Measurements from ENCODE around the gene CNNM1. TPM values are rescaled to one million over a fixed set of nuclear protein-coding genes. Genes with fewer than 3 reads are reported as not detected.
A peak's percentile ranks its signal among the peaks of the same experiment; 100 is the strongest.

CNNM1 gene
- total RNA-seq, 1 experiment from 2014 or later = 3.0 TPM

DNA sequence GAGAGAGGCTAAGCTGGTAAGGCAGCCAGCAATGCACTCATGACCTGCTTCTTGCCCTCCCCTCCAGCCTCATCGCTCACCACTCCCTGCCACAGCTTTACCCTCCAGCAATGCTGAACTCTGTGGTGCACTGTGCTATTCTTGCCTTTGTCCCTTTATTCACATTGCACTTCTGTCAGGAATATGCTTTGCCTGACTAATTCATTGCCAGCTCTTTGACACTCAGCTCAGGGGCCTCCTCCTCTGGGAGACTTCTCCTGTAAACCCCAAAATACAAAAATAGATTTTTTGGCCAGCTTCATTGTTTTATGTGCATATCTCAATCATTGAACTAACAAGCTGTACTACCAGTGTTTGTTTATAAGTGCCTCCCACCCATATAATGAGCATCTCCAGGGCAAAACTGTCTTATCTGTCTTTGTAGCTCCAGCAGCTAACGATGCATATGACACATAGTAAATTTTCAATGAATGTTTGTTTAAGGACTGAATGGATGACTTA is 8.2 kb downstream of the CNNM1 start:
- DNase-seq (ENCODE audit: low read depth) = peak; percentile 27

DNA sequence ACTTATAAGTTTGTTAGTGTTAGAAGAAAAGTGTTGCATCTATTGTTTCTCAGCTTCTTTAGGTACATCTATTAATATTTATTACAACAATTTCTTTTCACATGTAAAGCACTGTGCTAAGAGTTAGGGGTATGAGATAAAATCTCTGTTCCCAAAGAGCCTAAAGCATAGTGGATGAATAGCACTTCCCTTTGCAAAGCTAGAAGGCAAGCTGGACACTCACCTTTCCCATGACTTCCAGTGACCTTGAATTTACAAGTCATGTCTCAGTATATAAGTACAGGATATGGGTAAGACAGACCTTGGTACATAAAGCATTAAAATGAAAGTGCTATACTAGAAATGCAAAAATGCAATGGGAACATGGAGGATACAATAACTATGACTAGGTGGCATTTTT is 8.7 kb downstream of the CNNM1 start:
- DNase-seq (ENCODE audit: low read depth) = no peak

DNA sequence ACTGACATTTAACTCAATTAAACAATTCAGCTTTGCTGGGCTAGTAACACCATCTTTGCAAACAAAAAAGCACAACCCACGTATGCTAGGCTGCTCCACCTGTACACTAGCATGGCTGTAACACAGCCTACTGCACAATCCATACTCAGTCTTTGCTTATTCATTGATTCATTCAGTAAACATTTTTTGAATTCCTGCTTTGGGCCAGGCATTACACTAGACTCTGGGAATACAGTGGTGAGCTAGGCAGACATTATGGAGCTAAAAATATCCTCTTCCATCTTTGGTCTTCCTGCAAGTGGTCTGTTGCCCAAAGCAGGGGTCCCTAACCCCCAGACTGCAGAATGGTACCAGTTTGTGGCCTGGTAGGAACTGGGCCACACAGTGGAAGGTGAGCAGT is 9.9 kb downstream of the CNNM1 start:
- no peak for DNase-seq (ENCODE audit: low read depth)

- no peak for DNase-seq (ENCODE audit: low read depth)
Measured at GRCh38 chr10:99339563-99340047, 10.4 kb downstream of the CNNM1 start.

- no peak for DNase-seq (ENCODE audit: low read depth)
Measured at GRCh38 chr10:99340650-99341049, 11.5 kb downstream of the CNNM1 start.

- DNase-seq (ENCODE audit: low read depth) = no peak
Measured at GRCh38 chr10:99341248-99341647, 12.1 kb downstream of the CNNM1 start.

DNA sequence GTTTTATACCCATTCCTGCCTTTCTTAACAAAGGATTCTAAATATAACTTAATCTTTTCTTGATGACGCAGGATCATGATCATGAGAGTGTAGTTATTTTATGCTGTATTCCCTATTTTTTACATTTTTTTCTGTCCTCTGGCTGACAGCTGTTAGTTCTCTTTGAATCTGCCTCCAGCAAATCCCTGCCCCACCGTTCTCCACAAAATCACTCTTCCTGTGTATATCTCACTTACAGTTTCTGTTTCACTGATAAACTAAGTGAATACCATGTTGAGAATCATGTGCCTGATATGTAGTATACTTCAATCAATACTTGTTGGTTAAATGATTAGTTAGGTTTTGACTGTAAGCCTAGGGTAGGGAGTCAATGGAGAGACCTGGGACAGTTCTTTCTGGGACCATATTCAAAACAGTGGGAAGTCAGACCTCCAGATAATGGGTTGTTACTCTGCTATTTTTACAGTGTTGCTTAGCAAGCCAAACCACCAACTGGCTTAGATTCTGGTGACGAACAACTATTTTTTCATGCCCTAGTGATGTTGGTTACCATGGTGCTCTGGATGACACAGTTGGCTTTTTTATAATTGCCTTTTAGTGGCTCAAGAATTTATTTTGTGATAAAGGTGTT is 12.8 kb downstream of the CNNM1 start:
- DNase-seq (ENCODE audit: low read depth) = peak; percentile 70

DNA sequence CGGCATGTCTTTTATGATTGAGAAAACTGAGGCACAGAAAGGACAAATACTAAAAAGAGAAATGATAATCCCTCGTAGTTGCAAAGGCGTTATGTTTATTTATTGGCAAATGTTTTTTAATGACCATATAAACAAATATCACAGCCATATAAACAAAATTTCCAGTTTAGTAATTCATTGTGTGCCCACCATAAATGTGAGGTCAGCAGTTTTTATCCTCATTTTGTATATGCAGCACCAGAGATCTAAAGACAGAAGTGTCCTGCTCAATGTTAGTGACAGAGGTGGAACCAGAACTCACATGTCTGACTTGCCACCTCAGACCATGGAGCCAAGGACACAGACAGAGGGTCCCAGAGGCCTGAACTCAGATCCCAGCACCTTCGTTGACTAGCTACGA is 14.1 kb downstream of the CNNM1 start:
- DNase-seq (ENCODE audit: low read depth) = no peak

- DNase-seq (ENCODE audit: low read depth) = peak; percentile 26
Measured at GRCh38 chr10:99344715-99345114, 15.6 kb downstream of the CNNM1 start.

DNA sequence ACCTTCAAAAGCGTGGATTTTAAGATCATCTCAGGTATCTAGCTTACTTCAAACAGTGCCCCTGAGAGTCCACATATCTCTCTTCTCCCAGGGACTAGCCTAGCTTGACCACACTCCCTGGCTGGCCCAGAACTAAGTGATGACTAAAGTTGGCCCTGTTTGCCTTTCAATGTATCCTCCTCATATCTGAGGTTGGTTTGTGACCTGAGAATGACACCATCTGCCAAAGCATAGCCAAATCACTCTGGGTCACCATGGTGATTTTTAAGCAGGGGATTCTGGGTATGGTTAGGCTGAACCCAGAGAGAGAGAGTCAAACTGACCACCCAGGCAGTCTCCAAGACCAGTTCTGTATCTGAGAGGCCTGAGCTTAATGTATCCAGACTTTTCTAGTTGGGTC is 16.2 kb downstream of the CNNM1 start:
- DNase-seq (ENCODE audit: low read depth) = peak; percentile 71

DNA sequence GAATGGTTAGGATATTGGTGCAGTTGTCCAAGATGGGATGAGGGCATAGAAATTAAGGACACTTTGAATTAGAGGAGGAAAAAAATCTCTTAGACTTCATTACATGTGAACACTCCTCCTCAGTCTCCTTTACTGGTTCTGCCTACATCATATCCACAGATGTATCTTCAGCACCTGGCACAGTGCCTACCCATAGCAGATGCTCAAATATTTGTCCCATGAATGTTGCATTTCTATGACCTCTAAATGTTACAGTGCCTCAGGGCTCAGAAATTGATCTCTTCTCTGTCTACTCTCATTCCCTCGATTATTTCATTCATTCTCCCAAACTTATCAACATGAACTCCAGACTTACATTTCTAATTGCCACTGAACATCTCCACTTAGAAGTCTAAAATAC is 17.1 kb downstream of the CNNM1 start:
- DNase-seq (ENCODE audit: low read depth) = peak; percentile 54

- DNase-seq (ENCODE audit: low read depth) = no peak
Measured at GRCh38 chr10:99347672-99348071, 18.5 kb downstream of the CNNM1 start.

GRCh38 chr10:99353182-99353581 is 24.0 kb downstream of the CNNM1 start:
- no peak for DNase-seq (ENCODE audit: low read depth)

- DNase-seq (ENCODE audit: low read depth) = no peak
Measured at GRCh38 chr10:99357691-99358090, 28.5 kb downstream of the CNNM1 start.

- no peak for DNase-seq (ENCODE audit: low read depth)
Measured at GRCh38 chr10:99358101-99358500, 28.9 kb downstream of the CNNM1 start.

- no peak for DNase-seq (ENCODE audit: low read depth)
Measured at GRCh38 chr10:99360934-99361333, 31.8 kb downstream of the CNNM1 start.

- DNase-seq (ENCODE audit: low read depth) = no peak
Measured at GRCh38 chr10:99364125-99364524, 35.0 kb downstream of the CNNM1 start.

DNA sequence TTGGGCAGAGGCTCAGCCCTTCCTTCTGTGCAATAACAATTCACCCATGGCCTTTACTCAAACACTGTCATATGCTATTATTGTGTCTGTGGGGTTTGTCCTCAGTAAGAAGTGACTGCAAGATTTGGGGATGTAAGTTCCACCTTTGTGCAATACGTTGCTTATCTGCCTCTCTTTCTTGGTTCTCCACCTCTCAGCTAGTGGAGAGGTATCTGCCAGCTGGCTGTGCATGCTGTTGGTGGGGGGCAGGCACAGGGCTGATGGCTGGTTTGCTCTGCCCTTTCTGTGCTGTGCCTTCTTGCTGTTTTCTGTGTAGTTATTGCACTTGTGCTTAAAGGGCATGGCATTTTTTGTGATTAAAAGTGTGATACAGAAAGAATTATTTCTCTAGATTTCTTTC is 36.2 kb downstream of the CNNM1 start:
- DNase-seq (ENCODE audit: low read depth) = no peak

DNA sequence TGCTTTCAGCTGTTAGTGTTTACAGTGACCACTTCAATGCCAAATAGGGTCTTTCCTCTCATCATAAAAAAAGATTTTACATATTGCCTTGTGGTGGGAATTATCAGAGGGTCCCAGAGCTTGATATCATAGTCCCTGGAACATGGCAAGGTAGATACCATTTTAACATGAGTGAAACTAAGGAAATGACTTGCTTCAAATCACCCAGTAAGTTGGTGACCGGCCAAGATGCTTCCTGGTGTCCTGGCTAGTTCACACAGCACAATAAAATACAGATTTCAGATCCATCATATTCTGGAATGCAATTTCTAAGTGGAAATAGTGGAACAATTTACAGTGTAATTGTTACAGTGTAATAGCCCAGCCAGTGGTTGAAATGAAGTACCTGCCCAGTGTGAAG is 36.6 kb downstream of the CNNM1 start:
- no peak for DNase-seq (ENCODE audit: low read depth)

GRCh38 chr10:99366666-99367065 is 37.5 kb downstream of the CNNM1 start:
- no peak for DNase-seq (ENCODE audit: low read depth)

GRCh38 chr10:99368646-99369045 is 39.5 kb downstream of the CNNM1 start:
- no peak for DNase-seq (ENCODE audit: low read depth)

- no peak for DNase-seq (ENCODE audit: low read depth)
Measured at GRCh38 chr10:99369126-99369525, 40.0 kb downstream of the CNNM1 start.

DNA sequence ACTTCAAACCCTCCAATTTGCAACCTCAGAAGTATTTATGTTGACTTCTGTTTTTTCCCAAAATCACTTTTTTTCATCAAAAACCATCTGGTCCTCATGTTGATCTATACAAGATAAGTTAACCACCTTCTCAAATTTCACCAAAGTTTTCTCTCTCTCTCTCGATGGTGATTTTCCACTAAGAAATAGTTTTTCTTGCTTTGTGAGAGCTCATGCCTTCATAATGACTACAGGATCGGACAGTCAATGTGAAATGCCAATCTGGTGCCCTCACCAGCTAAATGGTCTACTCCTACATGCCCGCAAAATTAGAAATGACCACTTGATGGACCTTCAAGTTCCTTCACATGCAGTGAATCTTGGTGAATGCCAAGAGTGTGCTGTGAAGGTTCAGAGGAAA is 40.4 kb downstream of the CNNM1 start:
- DNase-seq (ENCODE audit: low read depth) = no peak

DNA sequence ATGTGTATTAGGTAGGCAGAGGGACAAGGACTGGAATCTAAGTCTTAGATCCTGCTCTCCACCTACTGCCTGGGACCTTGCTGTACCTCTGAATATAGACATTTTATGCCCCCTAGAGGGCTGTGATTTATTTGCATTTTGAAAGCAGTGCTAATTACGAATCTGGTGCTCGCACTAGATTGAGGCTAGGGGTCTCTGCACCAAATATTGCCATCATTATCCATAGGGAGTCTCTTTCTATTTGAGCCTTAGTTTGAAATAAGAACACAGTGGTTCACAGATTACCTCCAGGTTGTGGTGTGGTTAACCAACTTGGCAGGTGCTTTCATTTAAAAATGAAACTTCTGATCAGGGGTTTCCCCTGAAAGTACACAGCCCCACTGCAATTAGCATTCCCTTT is 41.8 kb downstream of the CNNM1 start:
- no peak for DNase-seq (ENCODE audit: low read depth)

All from Daoy (cell line).